Keratinocyte (primary cell): ENCODE data around the gene CUBN. TPM values are rescaled to one million over a fixed set of nuclear protein-coding genes. Genes with fewer than 3 reads are reported as not detected.

Experiments used
- DNase-seq: peaks from one replicate; pipeline ENCODE4 v3.0.0-alpha.2; 2011; ENCODE audit warnings: low read depth, missing footprints, low spot score
- FAIRE-seq: peaks from 2 replicates; lab custom pipeline; 2011; peaks lifted over from hg19 to GRCh38; lab: Jason Lieb, UNC
- H2AFZ ChIP-seq: 2 replicates; pipeline ENCODE4 v1.6.0; 2012; ENCODE audit warnings: low read length, control low read depth, inconsistent platforms; ENCODE audit not compliant: control insufficient read depth
- H3K27ac ChIP-seq: 2 replicates; pipeline ENCODE4 v1.5.1; 2011; ENCODE audit warnings: low read length; ENCODE audit not compliant: control insufficient read depth, insufficient read depth
- H3K27me3 ChIP-seq: 3 replicates; pipeline ENCODE4 v1.6.0; 2011; ENCODE audit warnings: low read length; ENCODE audit not compliant: control insufficient read depth, insufficient read depth; ENCODE audit errors: extremely low read depth
- H3K36me3 ChIP-seq, 2 experiments: 2 replicates in 1 of 2; 3 replicates in 1 of 2; pipeline ENCODE4 v1.5.1; 2011; ENCODE audit warnings: low read length in 2 of 2, mild to moderate bottlenecking in 1 of 2; ENCODE audit not compliant: control insufficient read depth in 2 of 2, insufficient read depth in 2 of 2; ENCODE audit errors: extremely low read depth in 1 of 2
- H3K4me1 ChIP-seq: 3 replicates; pipeline ENCODE4 v1.5.1; 2011; ENCODE audit warnings: low read length; ENCODE audit not compliant: control insufficient read depth, insufficient read depth; ENCODE audit errors: extremely low read depth
- H3K4me2 ChIP-seq: 3 replicates; pipeline ENCODE4 v1.6.0; 2011; ENCODE audit warnings: low read depth, low read length; ENCODE audit not compliant: control insufficient read depth, insufficient read depth; ENCODE audit errors: extremely low read depth
- H3K4me3 ChIP-seq, 3 experiments: fragments of 200-600 bp in 1 of 3; sonication (generic) in 1 of 3; 2 replicates in 2 of 3; 3 replicates in 1 of 3; pipeline ENCODE4 v1.5.1; 2011 to 2016; ENCODE audit warnings: low read length in 3 of 3, mild to moderate bottlenecking in 3 of 3, control low read depth in 2 of 3, inconsistent platforms in 1 of 3, low read depth in 1 of 3, mixed read lengths in 1 of 3, mixed run types in 1 of 3, moderate library complexity in 1 of 3; ENCODE audit not compliant: control insufficient read depth in 2 of 3, insufficient read depth in 2 of 3; ENCODE audit errors: extremely low read depth in 1 of 3
- H3K79me2 ChIP-seq: 2 replicates; pipeline ENCODE4 v1.6.0; 2012; ENCODE audit warnings: low read length; ENCODE audit not compliant: control insufficient read depth, insufficient read depth
- H3K9ac ChIP-seq: 3 replicates; pipeline ENCODE4 v1.6.0; 2011; ENCODE audit warnings: low read length; ENCODE audit not compliant: control insufficient read depth, insufficient read depth; ENCODE audit errors: extremely low read depth
- H3K9me1 ChIP-seq: 3 replicates; pipeline ENCODE4 v1.6.0; 2011; ENCODE audit warnings: low read length; ENCODE audit not compliant: control insufficient read depth, insufficient read depth; ENCODE audit errors: extremely low read depth
- H3K9me3 ChIP-seq: 2 replicates; pipeline ENCODE4 v1.5.1; 2012; ENCODE audit warnings: low read depth, low read length; ENCODE audit not compliant: control insufficient read depth
- H4K20me1 ChIP-seq: 3 replicates; pipeline ENCODE4 v1.6.0; 2011; ENCODE audit warnings: low read length; ENCODE audit not compliant: control insufficient read depth, insufficient read depth; ENCODE audit errors: extremely low read depth
- EZH2 ChIP-seq: IDR thresholded peaks from one replicate; pipeline ENCODE4 v1.6.1; 2012; ENCODE audit warnings: inconsistent platforms, mild to moderate bottlenecking, low read length, moderate library complexity
- dilution Hi-C: fragments of 300-500 bp; cut with MboI; formaldehyde crosslinking; loops from one replicate; pipeline ENCODE4 v1.7.0; 2020; ENCODE audit warnings: low sequenced_read_pairs; ENCODE audit not compliant: extremely low pct_ligation_motif_present
- polyA plus RNA-seq, 5 experiments: library from polyadenylated mRNA; depleted of rRNA in 3 of 5; stranded (reverse) in 3 of 5; stranded (forward) in 1 of 5; unstranded in 1 of 5; fragments of >200 nt; gene quantifications; 1 replicate in 1 of 5; 2 replicates in 3 of 5; 3 replicates in 1 of 5; pipeline versions ENCODE4 v1.2.1 to v1.2.3, GENCODE V29; 2011 to 2012; ENCODE audit warnings: missing spikeins in 2 of 5, low read depth in 1 of 5, low replicate concordance in 1 of 5
- TF ChIP-seq, protein P1 (sequence below), 3 experiments: IDR thresholded peaks in 1 of 3; conservative IDR thresholded peaks in 1 of 3; optimal IDR thresholded peaks in 1 of 3; 2 replicates in 2 of 3; 3 replicates in 1 of 3; pipeline versions ENCODE3 to v1.5.1; 2011; ENCODE audit warnings: low read length in 3 of 3, mild to moderate bottlenecking in 3 of 3, moderate library complexity in 2 of 3, control low read depth in 1 of 3, inconsistent platforms in 1 of 3; ENCODE audit not compliant: insufficient read depth in 2 of 3; ENCODE audit errors: extremely low read depth in 1 of 3

Gene CUBN
- polyA plus RNA-seq, 1 donor (not counting 4 experiments of a cell fraction or from before 2014, with no cell fraction given) = 0.07 TPM

DNA sequence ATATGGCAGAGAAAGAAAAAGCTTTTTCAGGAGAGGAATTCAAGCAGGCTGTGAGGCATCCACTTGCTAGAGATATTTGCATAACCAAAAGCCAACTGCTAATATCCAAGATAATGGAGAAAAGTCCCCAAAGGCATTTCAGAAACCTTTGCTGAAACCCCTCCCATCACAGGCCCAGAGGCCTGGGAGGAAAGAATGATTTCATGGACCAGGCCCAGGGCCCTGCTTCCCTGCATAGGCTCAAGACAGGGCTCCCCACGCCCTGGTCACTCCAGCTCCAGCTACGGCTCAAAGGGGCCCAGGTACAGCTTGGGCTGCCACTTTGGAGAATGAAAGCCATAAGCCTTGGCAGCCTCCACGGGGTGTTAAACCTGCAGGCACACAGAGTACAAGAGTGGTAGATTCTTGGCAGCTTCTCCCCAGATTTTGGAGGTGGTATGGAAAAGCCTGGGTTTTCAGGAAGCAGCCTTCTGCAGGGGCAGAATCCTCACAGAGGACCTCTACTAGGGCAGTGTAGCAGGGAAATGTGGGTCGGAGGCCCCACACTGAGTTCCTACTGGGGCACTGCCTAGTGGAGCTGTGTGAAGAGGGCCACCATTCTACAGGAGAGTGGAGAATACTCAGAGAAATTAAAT is 306.8 kb downstream of the CUBN start:
- no peak overlapping the region for H3K4me2 ChIP-seq
- no peak for FAIRE-seq
- peaks cover 2% of the 10 kb centered on the region for H3K9me3 ChIP-seq
- no peak for TF ChIP-seq EZH2
- TF ChIP-seq, protein P1, sequence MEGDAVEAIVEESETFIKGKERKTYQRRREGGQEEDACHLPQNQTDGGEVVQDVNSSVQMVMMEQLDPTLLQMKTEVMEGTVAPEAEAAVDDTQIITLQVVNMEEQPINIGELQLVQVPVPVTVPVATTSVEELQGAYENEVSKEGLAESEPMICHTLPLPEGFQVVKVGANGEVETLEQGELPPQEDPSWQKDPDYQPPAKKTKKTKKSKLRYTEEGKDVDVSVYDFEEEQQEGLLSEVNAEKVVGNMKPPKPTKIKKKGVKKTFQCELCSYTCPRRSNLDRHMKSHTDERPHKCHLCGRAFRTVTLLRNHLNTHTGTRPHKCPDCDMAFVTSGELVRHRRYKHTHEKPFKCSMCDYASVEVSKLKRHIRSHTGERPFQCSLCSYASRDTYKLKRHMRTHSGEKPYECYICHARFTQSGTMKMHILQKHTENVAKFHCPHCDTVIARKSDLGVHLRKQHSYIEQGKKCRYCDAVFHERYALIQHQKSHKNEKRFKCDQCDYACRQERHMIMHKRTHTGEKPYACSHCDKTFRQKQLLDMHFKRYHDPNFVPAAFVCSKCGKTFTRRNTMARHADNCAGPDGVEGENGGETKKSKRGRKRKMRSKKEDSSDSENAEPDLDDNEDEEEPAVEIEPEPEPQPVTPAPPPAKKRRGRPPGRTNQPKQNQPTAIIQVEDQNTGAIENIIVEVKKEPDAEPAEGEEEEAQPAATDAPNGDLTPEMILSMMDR (optimal IDR thresholded peaks at IDR 0.05 in 1 of 3, IDR thresholded peaks at IDR 0.05 in 1 of 3, conservative IDR thresholded peaks at IDR 0.05 in 1 of 3; ENCODE audit: extremely low read depth in 1 of 3, insufficient read depth in 2 of 3, low read length in 3 of 3) = no peak
- no peaks in the 10 kb centered on the region for H3K79me2 ChIP-seq
- H3K9ac ChIP-seq = no peak overlapping the region
- no peak overlapping the region for H3K4me3 ChIP-seq
- no peaks in the 10 kb centered on the region for H3K27me3 ChIP-seq
- no peaks in the 10 kb centered on the region for H3K9me1 ChIP-seq
- no peak overlapping the region for H2AFZ ChIP-seq
- no peak overlapping the region for H3K27ac ChIP-seq
- no peaks in the 10 kb centered on the region for H3K36me3 ChIP-seq
- H3K4me1 ChIP-seq = peaks cover 6% of the 10 kb centered on the region
- dilution Hi-C loops = loop anchor here (25.0 kb wide), 1 partner anchor 936 kb away; no protein-coding TSS in a partner anchor
- no peak for DNase-seq
- H4K20me1 ChIP-seq = no peaks in the 10 kb centered on the region

DNA sequence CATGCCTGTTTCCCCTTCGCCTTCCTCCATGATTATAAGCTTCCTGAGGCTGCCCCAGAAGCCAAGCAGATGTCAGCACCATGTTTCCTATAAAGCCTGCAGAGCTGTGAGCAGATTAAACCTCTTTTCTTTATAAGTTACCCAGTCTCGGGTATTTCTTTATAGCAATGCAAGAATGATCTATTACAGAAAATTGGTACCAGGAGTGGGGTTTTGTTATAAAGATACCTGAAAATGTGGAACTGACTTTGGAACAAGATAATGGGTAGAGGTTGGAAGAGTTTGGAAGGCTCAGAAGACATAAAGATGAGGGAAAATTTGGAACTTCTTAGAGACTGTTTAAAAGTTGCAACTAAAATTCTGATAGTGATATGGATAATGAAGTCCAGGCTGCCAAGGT is 307.6 kb downstream of the CUBN start:
- TF ChIP-seq EZH2 = no peak
- TF ChIP-seq, protein P1 (optimal IDR thresholded peaks at IDR 0.05 in 1 of 3, IDR thresholded peaks at IDR 0.05 in 1 of 3, conservative IDR thresholded peaks at IDR 0.05 in 1 of 3; ENCODE audit: extremely low read depth in 1 of 3, insufficient read depth in 2 of 3, low read length in 3 of 3) = no peak
- Histone ChIP-seq H3K36me3 (no peaks in the 10 kb centered on the region), H3K79me2 (no peaks in the 10 kb centered on the region), H3K9ac (no peak overlapping the region), H3K4me1 (peaks cover 8% of the 10 kb centered on the region), H3K4me3 (no peak overlapping the region), H3K27ac (no peak overlapping the region), H3K27me3 (no peaks in the 10 kb centered on the region), H3K9me1 (no peaks in the 10 kb centered on the region), H3K9me3 (peaks cover 2% of the 10 kb centered on the region), H3K4me2 (no peak overlapping the region), H4K20me1 (no peaks in the 10 kb centered on the region), H2AFZ (no peak overlapping the region)
- no peak for FAIRE-seq
- no peak for DNase-seq
- dilution Hi-C loops = loop anchor here (25.0 kb wide), 1 partner anchor 935 kb away; no protein-coding TSS in a partner anchor
